GM12878 (cell line): ENCODE measurements around the gene S100G. TPM values are rescaled to one million over a fixed set of nuclear protein-coding genes. Genes with fewer than 3 reads are reported as not detected.

Experiments
- ATAC-seq: fragments of 200-7000 bp; cut with Tn5 transposase; 3 replicates; pipeline ENCODE4 v1.9.1; 2020; ENCODE audit warnings: mild to moderate bottlenecking, moderate library complexity
- BruUV-seq: library from RNA; stranded (reverse); fragments of 400-500 nt; replicated peaks from 2 replicates; lab custom pipeline; 2021; lab: Mats Ljungman, UMichigan
- CTCF ChIA-PET: fragments of 300-600 bp; sonication (Branson Sonifier 250); formaldehyde crosslinking; extraction: SDS; loops from one replicate; lab custom pipeline; 2021; ENCODE audit warnings: inconsistent platforms; lab: Yijun Ruan, JAX
- POLR2A ChIA-PET: fragments of 350-600 bp; formaldehyde crosslinking; extraction: SDS; loops from one replicate; lab custom pipeline; 2021; ENCODE audit warnings: inconsistent platforms; lab: Charles Lee
- RAD21 ChIA-PET: fragments of 300-600 bp; sonication (Branson Sonifier 250); formaldehyde crosslinking; loops from one replicate; lab custom pipeline; 2023; ENCODE audit warnings: antibody characterized with exemption; ENCODE audit not compliant: unreplicated experiment; lab: Charles Lee
- SMC1A ChIA-PET: fragments of 300-600 bp; sonication (Branson Sonifier 250); formaldehyde crosslinking; loops from one replicate; lab custom pipeline; 2023; ENCODE audit not compliant: unreplicated experiment, uncharacterized antibody; lab: Charles Lee
- DNase-seq: peaks from one replicate; pipeline ENCODE4 v3.0.0-alpha.2; 2011; ENCODE audit warnings: low read depth, low spot score
- FAIRE-seq: peaks from 3 replicates; lab custom pipeline; 2011; peaks lifted over from hg19 to GRCh38; lab: Jason Lieb, UNC
- H2AFZ ChIP-seq: 2 replicates; pipeline ENCODE4 v1.6.0; 2011; ENCODE audit warnings: low read depth, low read length, control low read depth; ENCODE audit not compliant: control insufficient read depth
- H3K27ac ChIP-seq: 2 replicates; pipeline ENCODE4 v1.5.1; 2011; ENCODE audit warnings: control low read depth; ENCODE audit not compliant: control insufficient read depth, insufficient read depth
- H3K27me3 ChIP-seq, 2 experiments: replicated peaks in 1 of 2; 2 replicates each; pipeline versions ENCODE4 v1.6.0 to v1.6.1; 2011; ENCODE audit warnings: low read length in 1 of 2; ENCODE audit not compliant: control insufficient read depth in 2 of 2, insufficient read depth in 2 of 2
- H3K36me3 ChIP-seq, 2 experiments: 2 replicates each; pipeline ENCODE4 v1.5.1; 2011; ENCODE audit warnings: low read length in 1 of 2; ENCODE audit not compliant: control insufficient read depth in 2 of 2, insufficient read depth in 2 of 2
- H3K4me1 ChIP-seq: 2 replicates; pipeline ENCODE4 v1.6.1; 2011; ENCODE audit warnings: mild to moderate bottlenecking, low read length, moderate library complexity, mixed read lengths; ENCODE audit not compliant: control insufficient read depth, insufficient read depth
- H3K4me2 ChIP-seq: 2 replicates; pipeline ENCODE4 v1.6.0; 2011; ENCODE audit warnings: control low read depth; ENCODE audit not compliant: control insufficient read depth, insufficient read depth
- H3K4me3 ChIP-seq: fragments of 200-600 bp; sonication (generic); 2 replicates; pipeline ENCODE4 v1.5.1; 2016
- H3K79me2 ChIP-seq: 2 replicates; pipeline ENCODE4 v1.6.0; 2011; ENCODE audit warnings: low read length; ENCODE audit not compliant: control insufficient read depth, insufficient read depth
- H3K9ac ChIP-seq: 2 replicates; pipeline ENCODE4 v1.8.0; 2011; ENCODE audit warnings: low read length, control low read depth, mixed read lengths; ENCODE audit not compliant: control insufficient read depth, insufficient read depth
- H3K9me3 ChIP-seq: replicated peaks from 3 replicates; pipeline ENCODE4 v1.5.1; 2011; ENCODE audit warnings: mild to moderate bottlenecking, low read length; ENCODE audit not compliant: control insufficient read depth, insufficient read depth
- H4K20me1 ChIP-seq: 2 replicates; pipeline ENCODE4 v1.6.0; 2011; ENCODE audit not compliant: control insufficient read depth, insufficient read depth
- BACH1 ChIP-seq: fragments of 450-650 bp; IDR thresholded peaks from 2 replicates; pipeline ENCODE4 v1.6.1; 2017; ENCODE audit warnings: mild to moderate bottlenecking, borderline replicate concordance
- CHD1 ChIP-seq: IDR thresholded peaks from 2 replicates; pipeline ENCODE4 v1.6.1; 2012; ENCODE audit warnings: low read depth, low read length, improper control_type of control experiment
- CHD2 ChIP-seq: IDR thresholded peaks from 2 replicates; pipeline ENCODE4 v1.6.1; 2011; ENCODE audit warnings: low read depth, low read length, improper control_type of control experiment, borderline replicate concordance
- EP300 ChIP-seq, 2 experiments: fragments of 150-350 bp in 1 of 2; IDR thresholded peaks; 2 replicates each; pipeline ENCODE4 v1.6.1; 2011 to 2012; ENCODE audit warnings: low read depth in 2 of 2, low read length in 2 of 2, borderline replicate concordance in 1 of 2, improper control_type of control experiment in 1 of 2, inconsistent platforms in 1 of 2; ENCODE audit not compliant: control insufficient read depth in 1 of 2
- FOXM1 ChIP-seq: IDR thresholded peaks from 2 replicates; pipeline ENCODE4 v1.6.1; 2012; ENCODE audit warnings: low read depth, mild to moderate bottlenecking, inconsistent platforms, low read length, moderate library complexity
- GATAD2B ChIP-seq: fragments of 450-650 bp; conservative IDR thresholded peaks from 2 replicates; pipeline ENCODE4 v1.6.1; 2017; ENCODE audit warnings: low read depth, mild to moderate bottlenecking, moderate library complexity
- JUNB ChIP-seq: IDR thresholded peaks from 2 replicates; pipeline ENCODE4 v1.6.1; 2016; ENCODE audit warnings: antibody characterized with exemption, mild to moderate bottlenecking
- KDM1A ChIP-seq: fragments of 200-600 bp; sonication (generic); IDR thresholded peaks from 2 replicates; pipeline ENCODE4 v1.6.1; 2016; ENCODE audit warnings: borderline replicate concordance
- NR2C2 ChIP-seq: IDR thresholded peaks from 2 replicates; pipeline ENCODE4 v1.6.1; 2011; ENCODE audit warnings: borderline replicate concordance, low read depth; ENCODE audit not compliant: control insufficient read depth, insufficient read length
- SIX5 ChIP-seq: IDR thresholded peaks from 2 replicates; pipeline ENCODE4 v1.6.1; 2011; ENCODE audit warnings: mild to moderate bottlenecking, low read depth, low read length, moderate library complexity; ENCODE audit not compliant: severe bottlenecking
- STAT3 ChIP-seq: IDR thresholded peaks from 2 replicates; pipeline ENCODE4 v1.6.1; 2011; ENCODE audit warnings: low read depth, low read length, improper control_type of control experiment
- SUZ12 ChIP-seq: fragments of 200-600 bp; sonication (generic); IDR thresholded peaks from one replicate; pipeline ENCODE4 v1.6.1; 2018; ENCODE audit warnings: antibody characterized with exemption, mild to moderate bottlenecking; ENCODE audit not compliant: unreplicated experiment
- ZBTB40 ChIP-seq: fragments of 450-650 bp; IDR thresholded peaks from 2 replicates; pipeline ENCODE4 v1.6.1; 2016; ENCODE audit warnings: mild to moderate bottlenecking, moderate library complexity, borderline replicate concordance
- ZNF217 ChIP-seq: fragments of 450-650 bp; IDR thresholded peaks from 2 replicates; pipeline ENCODE4 v1.6.1; 2017; ENCODE audit warnings: antibody characterized with exemption, mild to moderate bottlenecking
- WGBS: methylation state at CpG from one replicate; pipeline ENCODE4 v1.1.6; 2016; ENCODE audit warnings: low lambda C conversion rate; ENCODE audit not compliant: insufficient replicate concordance, insufficient coverage; ENCODE audit errors: missing lambda C conversion rate; 5-methylcytosine and 5-hydroxymethylcytosine counted together
- in situ Hi-C: fragments of 300-500 bp; cut with MboI; formaldehyde crosslinking; loops from 9 replicates; pipeline ENCODE4 v1.14.3; 2018; ENCODE audit warnings: mixed read lengths
- intact Hi-C: fragments of 100-400 bp; cut with micrococcal nuclease; formaldehyde crosslinking; loops from one replicate; pipeline ENCODE4 v1.14.2; 2022; ENCODE audit not compliant: unreplicated experiment
- polyA plus RNA-seq, 11 experiments: library from polyadenylated mRNA; depleted of rRNA in 4 of 11; unstranded in 6 of 11; stranded (reverse) in 5 of 11; fragments of >200 nt; fragmentation: Nextera tagmentation in 4 of 11; fragmentation: Illumina TruSeq in 1 of 11; extraction: Ambion mirVana in 4 of 11; extraction: Trizol in 1 of 11; gene quantifications; 1 replicate in 1 of 11; 2 replicates in 10 of 11; pipeline versions ENCODE4 v1.2.1 to v1.2.3, GENCODE V29; 2011 to 2016; ENCODE audit warnings: inconsistent platforms in 2 of 11, missing spikeins in 2 of 11, low read depth in 1 of 11
- total RNA-seq, 4 experiments: library from RNA; depleted of rRNA in 3 of 4; stranded (reverse); fragments of >200 nt in 3 of 4; fragmentation: Illumina TruSeq in 1 of 4; extraction: Trizol in 1 of 4; gene quantifications; 2 replicates each; pipeline versions ENCODE4 v1.2.1 to v1.2.3, GENCODE V29; 2013 to 2021
- TF ChIP-seq, protein P1 (sequence below), 3 experiments: IDR thresholded peaks in 2 of 3; conservative IDR thresholded peaks in 1 of 3; 2 replicates each; pipeline ENCODE4 v1.5.1; 2011; ENCODE audit warnings: low read depth in 3 of 3, low read length in 3 of 3, mild to moderate bottlenecking in 3 of 3, control low read depth in 2 of 3, moderate library complexity in 2 of 3, inconsistent platforms in 1 of 3, mixed read lengths in 1 of 3; ENCODE audit not compliant: control insufficient read depth in 2 of 3, insufficient read depth in 1 of 3; ENCODE audit errors: extremely low read depth in 1 of 3
- TF ChIP-seq, protein P2 (sequence below): IDR thresholded peaks from 2 replicates; pipeline ENCODE4 v1.6.1; 2012; ENCODE audit warnings: low read depth, low read length, improper control_type of control experiment
- TF ChIP-seq, protein P3 (sequence below): IDR thresholded peaks from 2 replicates; pipeline ENCODE4 v1.6.1; 2011; ENCODE audit warnings: low read depth, mild to moderate bottlenecking, low read length, moderate library complexity, borderline replicate concordance; ENCODE audit errors: extremely low read depth

S100G gene
- total and polyA plus RNA-seq, 10 of the 15 experiments (the other 5 are each of a cell fraction or from before 2014, with no cell fraction given): not detected

DNA sequence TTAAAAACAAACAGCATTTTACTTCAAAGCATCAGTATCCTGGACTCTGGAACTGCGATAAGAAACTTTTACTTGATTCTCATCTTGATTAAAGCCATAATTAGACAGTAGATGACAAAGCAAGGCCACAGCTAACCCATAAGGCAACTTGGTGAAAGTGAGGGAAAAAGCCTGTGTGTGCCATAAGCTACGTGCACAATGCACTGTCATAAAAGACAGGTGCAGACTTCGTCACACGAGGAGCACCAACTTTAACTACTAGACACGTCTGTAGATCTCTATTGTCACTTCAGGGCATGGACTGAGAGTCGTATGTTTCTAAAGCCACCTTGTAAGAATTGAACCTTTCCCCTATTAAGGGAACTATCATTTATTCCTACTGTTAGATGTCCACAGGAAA, 49.4 kb downstream of the S100G start (continued):
- TF ChIP-seq ZBTB40 (no peak), EP300 (IDR thresholded peaks at IDR 0.05; ENCODE audit: borderline replicate concordance in 1 of 2, control insufficient read depth in 1 of 2, low read depth in 2 of 2, low read length in 2 of 2) (no peak), JUNB (no peak), SIX5 (no peak), CHD1 (no peak)

DNA sequence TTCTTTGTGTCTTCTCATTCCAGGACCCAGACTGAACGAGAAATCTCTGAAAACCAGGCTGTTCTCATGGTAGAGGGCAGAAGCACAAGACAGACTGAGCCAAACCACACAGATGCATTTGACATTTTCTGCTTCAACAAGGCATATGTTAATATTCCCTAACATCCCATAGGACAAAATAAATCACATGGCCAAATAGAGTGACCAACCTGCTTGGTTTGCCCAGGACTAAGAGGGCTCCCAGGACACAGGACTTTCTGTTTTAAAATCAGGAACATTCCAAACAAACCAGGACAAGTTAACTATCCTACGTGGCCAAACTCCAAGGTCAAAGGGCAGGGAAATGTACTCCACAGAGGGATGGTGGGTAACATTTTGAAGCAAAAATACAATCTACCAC, 50.8 kb downstream of the S100G start:
- SMC1A ChIA-PET: no interaction called here
- H2AFZ ChIP-seq: no peak overlapping the region
- DNase-seq (no peak), FAIRE-seq (no peak), ATAC-seq (no peak)
- no peak overlapping the region for H3K4me2 ChIP-seq
- WGBS: 39% methylated on average over 2 of the region's 2 CpGs
- no peaks in the 10 kb centered on the region for H3K4me1 ChIP-seq
- no peaks in the 10 kb centered on the region for H3K36me3 ChIP-seq
- CTCF ChIA-PET: interaction anchor here (0.9 kb wide), 1 partner anchor 16 kb away, joined by 3 read pairs; no protein-coding TSS in a partner anchor
- POLR2A ChIA-PET: no interaction called here
- BruUV-seq: no TSS peak
- in situ Hi-C loops (loop anchor here (10.0 kb wide), 1 partner anchor 1016 kb away; no protein-coding TSS in a partner anchor), intact Hi-C loops (no loop called here)
- H3K79me2 ChIP-seq: no peaks in the 10 kb centered on the region
- H3K4me3 ChIP-seq: no peak overlapping the region
- H4K20me1 ChIP-seq: no peaks in the 10 kb centered on the region
- RAD21 ChIA-PET: no interaction called here
- no peak overlapping the region for H3K27ac ChIP-seq
- no peaks in the 10 kb centered on the region for H3K27me3 ChIP-seq
- no peak overlapping the region for H3K9ac ChIP-seq
- no peaks in the 10 kb centered on the region for H3K9me3 ChIP-seq
- TF ChIP-seq, protein P1, sequence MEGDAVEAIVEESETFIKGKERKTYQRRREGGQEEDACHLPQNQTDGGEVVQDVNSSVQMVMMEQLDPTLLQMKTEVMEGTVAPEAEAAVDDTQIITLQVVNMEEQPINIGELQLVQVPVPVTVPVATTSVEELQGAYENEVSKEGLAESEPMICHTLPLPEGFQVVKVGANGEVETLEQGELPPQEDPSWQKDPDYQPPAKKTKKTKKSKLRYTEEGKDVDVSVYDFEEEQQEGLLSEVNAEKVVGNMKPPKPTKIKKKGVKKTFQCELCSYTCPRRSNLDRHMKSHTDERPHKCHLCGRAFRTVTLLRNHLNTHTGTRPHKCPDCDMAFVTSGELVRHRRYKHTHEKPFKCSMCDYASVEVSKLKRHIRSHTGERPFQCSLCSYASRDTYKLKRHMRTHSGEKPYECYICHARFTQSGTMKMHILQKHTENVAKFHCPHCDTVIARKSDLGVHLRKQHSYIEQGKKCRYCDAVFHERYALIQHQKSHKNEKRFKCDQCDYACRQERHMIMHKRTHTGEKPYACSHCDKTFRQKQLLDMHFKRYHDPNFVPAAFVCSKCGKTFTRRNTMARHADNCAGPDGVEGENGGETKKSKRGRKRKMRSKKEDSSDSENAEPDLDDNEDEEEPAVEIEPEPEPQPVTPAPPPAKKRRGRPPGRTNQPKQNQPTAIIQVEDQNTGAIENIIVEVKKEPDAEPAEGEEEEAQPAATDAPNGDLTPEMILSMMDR (IDR thresholded peaks at IDR 0.05 in 2 of 3, conservative IDR thresholded peaks at IDR 0.05 in 1 of 3; ENCODE audit: control insufficient read depth in 2 of 3, extremely low read depth in 1 of 3, insufficient read depth in 1 of 3, low read depth in 3 of 3, low read length in 3 of 3): no peak
- TF ChIP-seq BACH1 (no peak), ZNF217 (no peak), FOXM1 (no peak), KDM1A (no peak), GATAD2B (no peak), STAT3 (no peak), SUZ12 (no peak), NR2C2 (no peak), CHD2 (no peak)
- TF ChIP-seq, protein P2, sequence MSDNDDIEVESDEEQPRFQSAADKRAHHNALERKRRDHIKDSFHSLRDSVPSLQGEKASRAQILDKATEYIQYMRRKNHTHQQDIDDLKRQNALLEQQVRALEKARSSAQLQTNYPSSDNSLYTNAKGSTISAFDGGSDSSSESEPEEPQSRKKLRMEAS: no peak
- TF ChIP-seq, protein P3, sequence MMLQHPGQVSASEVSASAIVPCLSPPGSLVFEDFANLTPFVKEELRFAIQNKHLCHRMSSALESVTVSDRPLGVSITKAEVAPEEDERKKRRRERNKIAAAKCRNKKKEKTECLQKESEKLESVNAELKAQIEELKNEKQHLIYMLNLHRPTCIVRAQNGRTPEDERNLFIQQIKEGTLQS: no peak
